ENCODE results near the gene CAPN12. TPM values are rescaled to one million over a fixed set of nuclear protein-coding genes. Genes with fewer than 3 reads are reported as not detected.

CAPN12 gene
- total RNA-seq, 1 donor: 0.18 TPM

GRCh38 chr19:38726284-38726673 is 18.0 kb downstream of the CAPN12 start:
- TF ChIP-seq, protein P1, sequence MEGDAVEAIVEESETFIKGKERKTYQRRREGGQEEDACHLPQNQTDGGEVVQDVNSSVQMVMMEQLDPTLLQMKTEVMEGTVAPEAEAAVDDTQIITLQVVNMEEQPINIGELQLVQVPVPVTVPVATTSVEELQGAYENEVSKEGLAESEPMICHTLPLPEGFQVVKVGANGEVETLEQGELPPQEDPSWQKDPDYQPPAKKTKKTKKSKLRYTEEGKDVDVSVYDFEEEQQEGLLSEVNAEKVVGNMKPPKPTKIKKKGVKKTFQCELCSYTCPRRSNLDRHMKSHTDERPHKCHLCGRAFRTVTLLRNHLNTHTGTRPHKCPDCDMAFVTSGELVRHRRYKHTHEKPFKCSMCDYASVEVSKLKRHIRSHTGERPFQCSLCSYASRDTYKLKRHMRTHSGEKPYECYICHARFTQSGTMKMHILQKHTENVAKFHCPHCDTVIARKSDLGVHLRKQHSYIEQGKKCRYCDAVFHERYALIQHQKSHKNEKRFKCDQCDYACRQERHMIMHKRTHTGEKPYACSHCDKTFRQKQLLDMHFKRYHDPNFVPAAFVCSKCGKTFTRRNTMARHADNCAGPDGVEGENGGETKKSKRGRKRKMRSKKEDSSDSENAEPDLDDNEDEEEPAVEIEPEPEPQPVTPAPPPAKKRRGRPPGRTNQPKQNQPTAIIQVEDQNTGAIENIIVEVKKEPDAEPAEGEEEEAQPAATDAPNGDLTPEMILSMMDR (IDR thresholded peaks at IDR 0.05; ENCODE audit: insufficient read depth, low read length): no peak
- no peak for DNase-seq (ENCODE audit: low read depth)
- no peak overlapping the region for H3K4me3 ChIP-seq (ENCODE audit: low read depth, low read length)

DNA sequence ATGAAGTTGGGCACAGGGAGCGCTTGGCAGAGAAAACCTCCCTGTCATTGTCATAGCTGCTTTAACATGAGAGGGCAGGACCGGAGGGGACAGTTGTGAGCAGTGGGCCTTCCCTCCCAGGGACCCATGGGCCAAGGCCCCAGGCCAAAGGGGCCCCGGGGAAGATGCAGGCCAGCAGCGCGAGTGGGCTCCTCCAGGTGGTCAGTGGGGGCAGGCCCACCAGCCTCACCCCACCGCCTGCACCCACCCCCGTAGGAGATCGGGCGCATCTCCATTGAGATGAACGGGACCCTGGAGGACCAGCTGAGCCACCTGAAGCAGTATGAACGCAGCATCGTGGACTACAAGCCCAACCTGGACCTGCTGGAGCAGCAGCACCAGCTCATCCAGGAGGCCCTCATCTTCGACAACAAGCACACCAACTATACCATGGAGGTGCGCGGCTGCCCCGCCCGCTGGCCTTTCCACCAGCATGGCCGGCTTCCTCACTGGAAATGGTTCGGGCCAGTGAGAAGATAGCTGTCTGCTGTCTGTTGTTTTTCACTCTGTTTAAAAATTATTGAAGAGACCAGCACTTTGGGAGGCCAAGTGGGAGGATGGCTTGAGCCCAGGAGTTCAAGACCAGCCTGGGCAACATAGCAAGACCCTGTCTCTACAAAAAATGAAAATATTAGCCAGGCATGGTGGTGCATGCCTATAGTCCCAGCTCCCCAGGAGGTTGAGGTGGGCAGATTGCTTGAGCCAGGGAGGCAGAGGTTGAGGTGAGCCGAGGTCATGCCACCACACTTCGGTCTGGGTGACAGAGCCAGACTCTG is 18.6 kb downstream of the CAPN12 start:
- no peak for DNase-seq (ENCODE audit: low read depth)
- no peak overlapping the region for H3K4me3 ChIP-seq (ENCODE audit: low read depth, low read length)
- TF ChIP-seq, protein P1 (IDR thresholded peaks at IDR 0.05; ENCODE audit: insufficient read depth, low read length): no peak

- no peak overlapping the region for H3K4me3 ChIP-seq (ENCODE audit: low read depth, low read length)
- DNase-seq (ENCODE audit: low read depth): no peak
- TF ChIP-seq, protein P1 (IDR thresholded peaks at IDR 0.05; ENCODE audit: insufficient read depth, low read length): no peak
Observed at GRCh38 chr19:38723990-38724854, 20.1 kb downstream of the CAPN12 start.

GRCh38 chr19:38723606-38723965 is 20.7 kb downstream of the CAPN12 start:
- TF ChIP-seq, protein P1 (IDR thresholded peaks at IDR 0.05; ENCODE audit: insufficient read depth, low read length): no peak
- no peak overlapping the region for H3K4me3 ChIP-seq (ENCODE audit: low read depth, low read length)
- DNase-seq (ENCODE audit: low read depth): no peak

GRCh38 chr19:38722947-38723605 is 21.2 kb downstream of the CAPN12 start:
- TF ChIP-seq, protein P1 (IDR thresholded peaks at IDR 0.05; ENCODE audit: insufficient read depth, low read length): no peak
- H3K4me3 ChIP-seq (ENCODE audit: low read depth, low read length): no peak overlapping the region
- DNase-seq (ENCODE audit: low read depth): no peak

DNA sequence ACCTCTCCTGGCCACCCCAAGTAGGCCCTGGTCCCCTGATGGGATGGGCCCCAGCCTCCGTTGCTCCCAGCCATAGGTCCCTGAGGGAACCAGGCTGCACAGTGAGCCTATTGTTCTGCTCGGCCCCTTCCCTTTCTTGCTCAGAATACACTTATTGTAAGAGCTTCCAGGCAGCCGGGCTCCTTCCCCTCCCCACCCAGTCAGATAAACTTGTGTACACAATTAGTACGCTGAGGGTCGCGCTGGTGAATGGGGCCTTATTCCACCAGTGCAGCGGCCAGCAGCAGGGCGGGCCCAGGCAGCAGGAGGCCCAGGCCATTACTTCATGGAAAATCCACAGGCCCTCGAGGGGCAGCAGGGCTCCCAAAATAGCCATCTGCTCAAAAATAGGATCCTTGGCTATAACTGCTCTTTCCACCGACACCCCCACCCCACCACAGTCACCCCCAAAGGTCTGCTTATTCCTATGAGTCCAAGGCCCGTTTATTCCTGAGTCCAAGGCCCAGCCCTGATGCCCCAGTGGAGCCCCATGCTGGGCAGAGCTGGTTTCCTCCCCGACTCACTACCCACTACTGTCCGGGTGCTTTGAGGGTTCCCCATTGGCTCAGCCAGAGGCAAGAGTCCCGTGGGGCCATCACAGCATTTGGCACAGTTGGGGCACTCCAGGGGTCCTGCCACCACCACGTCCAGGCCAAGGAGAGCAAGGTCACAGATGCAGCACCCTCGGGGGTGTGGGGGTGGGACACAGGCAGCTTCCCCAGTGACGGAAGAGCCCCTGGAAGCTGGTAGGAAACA is 22.1 kb downstream of the CAPN12 start:
- no peak overlapping the region for H3K4me3 ChIP-seq (ENCODE audit: low read depth, low read length)
- DNase-seq (ENCODE audit: low read depth): no peak
- TF ChIP-seq, protein P1 (IDR thresholded peaks at IDR 0.05; ENCODE audit: insufficient read depth, low read length): no peak
